ENCODE results near the gene RAC2. TPM values are rescaled to one million over a fixed set of nuclear protein-coding genes. Genes with fewer than 3 reads are reported as not detected.

RAC2 gene
- total RNA-seq, 1 experiment from 2014 or later, result 90.5 TPM

- POLR2A ChIA-PET (ENCODE audit: unreplicated experiment), result no interaction called here
- TF ChIP-seq EZH2 (IDR thresholded peaks at IDR 0.05; ENCODE audit: low read depth) (no peak), CTCF (conservative IDR thresholded peaks at IDR 0.05) (no peak)
- no peak for DNase-seq
- Histone ChIP-seq H3K27ac (no peak overlapping the region), H3K4me1 (replicated peaks; ENCODE audit: insufficient read depth) (no peaks in the 10 kb centered on the region), H2AFZ (no peak overlapping the region), H3F3A (ENCODE audit: insufficient read depth, low read depth) (no peaks in the 10 kb centered on the region), H3K4me3 (no peak overlapping the region), H3K9me2 (ENCODE audit: insufficient read depth) (no peaks in the 10 kb centered on the region), H3K36me3 (ENCODE audit: low read depth) (no peaks in the 10 kb centered on the region), H4K20me1 (ENCODE audit: insufficient read depth) (no peaks in the 10 kb centered on the region), H3K4me2 (no peak overlapping the region), H3K27me3 (ENCODE audit: insufficient read depth, low read depth) (no peaks in the 10 kb centered on the region), H3K9me3 (ENCODE audit: insufficient read depth, low read depth) (no peaks in the 10 kb centered on the region), H3K79me2 (ENCODE audit: low read depth) (no peaks in the 10 kb centered on the region)
- CTCF ChIA-PET, result no interaction called here
- no TSS peak for BruUV-seq (replicated peaks)
- intact Hi-C loops (cut with micrococcal nuclease; ENCODE audit: unreplicated experiment), result no loop called here
Measured at GRCh38 chr22:37215890-37216289, 28.2 kb downstream of the RAC2 start.

- TF ChIP-seq EZH2 (IDR thresholded peaks at IDR 0.05; ENCODE audit: low read depth) (no peak), CTCF (conservative IDR thresholded peaks at IDR 0.05) (no peak)
- Histone ChIP-seq H3K4me1 (replicated peaks; ENCODE audit: insufficient read depth) (no peaks in the 10 kb centered on the region), H3K4me2 (no peak overlapping the region), H3K9me3 (ENCODE audit: insufficient read depth, low read depth) (no peaks in the 10 kb centered on the region), H3K27ac (no peak overlapping the region), H3K27me3 (ENCODE audit: insufficient read depth, low read depth) (no peaks in the 10 kb centered on the region), H3K4me3 (no peak overlapping the region), H3F3A (ENCODE audit: insufficient read depth, low read depth) (peaks cover 3% of the 10 kb centered on the region; the same call in 1 of the 2 replicates), H3K79me2 (ENCODE audit: low read depth) (no peaks in the 10 kb centered on the region), H2AFZ (no peak overlapping the region), H3K9me2 (ENCODE audit: insufficient read depth) (no peaks in the 10 kb centered on the region), H3K36me3 (ENCODE audit: low read depth) (no peaks in the 10 kb centered on the region), H4K20me1 (ENCODE audit: insufficient read depth) (no peaks in the 10 kb centered on the region)
- intact Hi-C loops (cut with micrococcal nuclease; ENCODE audit: unreplicated experiment), result no loop called here
- CTCF ChIA-PET, result no interaction called here
- POLR2A ChIA-PET (ENCODE audit: unreplicated experiment), result no interaction called here
- BruUV-seq (replicated peaks), result no TSS peak
- no peak for DNase-seq
Measured at GRCh38 chr22:37214731-37215030, 29.4 kb downstream of the RAC2 start.

- Histone ChIP-seq H3K9me3 (ENCODE audit: insufficient read depth, low read depth) (no peaks in the 10 kb centered on the region), H3K9me2 (ENCODE audit: insufficient read depth) (no peaks in the 10 kb centered on the region), H3K4me2 (no peak overlapping the region), H4K20me1 (ENCODE audit: insufficient read depth) (no peaks in the 10 kb centered on the region), H3K4me3 (no peak overlapping the region), H3K27me3 (ENCODE audit: insufficient read depth, low read depth) (no peaks in the 10 kb centered on the region), H3K79me2 (ENCODE audit: low read depth) (no peaks in the 10 kb centered on the region), H2AFZ (no peak overlapping the region), H3F3A (ENCODE audit: insufficient read depth, low read depth) (peaks cover 3% of the 10 kb centered on the region; the same call in 1 of the 2 replicates), H3K36me3 (ENCODE audit: low read depth) (no peaks in the 10 kb centered on the region), H3K4me1 (replicated peaks; ENCODE audit: insufficient read depth) (no peaks in the 10 kb centered on the region), H3K27ac (no peak overlapping the region)
- DNase-seq, result no peak
- BruUV-seq (replicated peaks), result no TSS peak
- TF ChIP-seq EZH2 (IDR thresholded peaks at IDR 0.05; ENCODE audit: low read depth), result no peak
- no peak for TF ChIP-seq CTCF (conservative IDR thresholded peaks at IDR 0.05)
- intact Hi-C loops (cut with micrococcal nuclease; ENCODE audit: unreplicated experiment), result no loop called here
- POLR2A ChIA-PET (ENCODE audit: unreplicated experiment), result no interaction called here
- CTCF ChIA-PET, result no interaction called here
Measured at GRCh38 chr22:37213941-37214730, 29.9 kb downstream of the RAC2 start.
